Hepatocyte (in vitro differentiated cells): Measurements from ENCODE around the gene STK39.

Experiments used
- EZH2 ChIP-seq: fragments of 200-600 bp; sonication (generic); IDR thresholded peaks from 2 replicates; pipeline ENCODE4 v1.6.1; 2016; ENCODE audit warnings: antibody characterized with exemption, mild to moderate bottlenecking, borderline replicate concordance
- TF ChIP-seq, protein P1 (sequence below): fragments of 200-600 bp; sonication (generic); IDR thresholded peaks from 2 replicates; pipeline ENCODE4 v1.5.1; 2016; ENCODE audit warnings: antibody characterized with exemption, mild to moderate bottlenecking; ENCODE audit not compliant: poor library complexity

DNA sequence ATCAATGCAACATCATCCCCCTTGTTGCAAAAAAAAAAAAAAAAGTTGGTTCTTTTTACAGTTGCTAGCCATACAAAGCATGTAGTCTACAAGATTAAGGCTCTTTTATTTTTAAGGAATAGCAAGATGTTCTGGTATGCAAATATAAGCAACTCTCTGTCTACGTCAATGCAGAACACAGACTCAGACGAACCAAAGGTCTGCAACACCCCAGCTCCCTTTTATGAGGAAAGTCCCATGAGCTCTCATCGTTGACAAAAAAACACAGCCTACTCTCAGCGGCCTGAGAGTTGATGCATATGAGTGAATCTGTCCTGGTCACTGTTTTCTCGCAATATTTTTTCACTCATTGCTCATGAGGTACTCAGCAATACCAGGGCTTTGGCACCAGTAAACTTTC, 112.9 kb downstream of the STK39 start:
- TF ChIP-seq, protein P1, sequence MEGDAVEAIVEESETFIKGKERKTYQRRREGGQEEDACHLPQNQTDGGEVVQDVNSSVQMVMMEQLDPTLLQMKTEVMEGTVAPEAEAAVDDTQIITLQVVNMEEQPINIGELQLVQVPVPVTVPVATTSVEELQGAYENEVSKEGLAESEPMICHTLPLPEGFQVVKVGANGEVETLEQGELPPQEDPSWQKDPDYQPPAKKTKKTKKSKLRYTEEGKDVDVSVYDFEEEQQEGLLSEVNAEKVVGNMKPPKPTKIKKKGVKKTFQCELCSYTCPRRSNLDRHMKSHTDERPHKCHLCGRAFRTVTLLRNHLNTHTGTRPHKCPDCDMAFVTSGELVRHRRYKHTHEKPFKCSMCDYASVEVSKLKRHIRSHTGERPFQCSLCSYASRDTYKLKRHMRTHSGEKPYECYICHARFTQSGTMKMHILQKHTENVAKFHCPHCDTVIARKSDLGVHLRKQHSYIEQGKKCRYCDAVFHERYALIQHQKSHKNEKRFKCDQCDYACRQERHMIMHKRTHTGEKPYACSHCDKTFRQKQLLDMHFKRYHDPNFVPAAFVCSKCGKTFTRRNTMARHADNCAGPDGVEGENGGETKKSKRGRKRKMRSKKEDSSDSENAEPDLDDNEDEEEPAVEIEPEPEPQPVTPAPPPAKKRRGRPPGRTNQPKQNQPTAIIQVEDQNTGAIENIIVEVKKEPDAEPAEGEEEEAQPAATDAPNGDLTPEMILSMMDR: no peak
- TF ChIP-seq EZH2: no peak
